IMR-90 (cell line): ENCODE results near the gene EIF2B1. TPM values are rescaled to one million over a fixed set of nuclear protein-coding genes. Genes with fewer than 3 reads are reported as not detected.

Experiments used
- ATAC-seq: fragments of 200-7000 bp; cut with Tn5 transposase; 2 replicates; pipeline ENCODE4 v1.9.1; 2020; ENCODE audit warnings: low read depth, mild to moderate bottlenecking, moderate library complexity
- BruUV-seq: library from RNA; stranded (reverse); fragments of 400-500 nt; replicated peaks from 2 replicates; lab custom pipeline; 2021; lab: Mats Ljungman, UMichigan
- CTCF ChIA-PET: fragments of 300-600 bp; formaldehyde crosslinking; extraction: SDS; loops from one replicate; lab custom pipeline; 2021; ENCODE audit warnings: antibody characterized with exemption; lab: Yijun Ruan, JAX
- POLR2A ChIA-PET: fragments of 300-600 bp; sonication (Branson Sonifier 250); formaldehyde crosslinking; loops from one replicate; lab custom pipeline; 2022; ENCODE audit warnings: antibody characterized with exemption; ENCODE audit not compliant: unreplicated experiment; lab: Charles Lee
- DNase-seq: peaks from one replicate; pipeline ENCODE4 v3.0.0; 2013
- H2AFZ ChIP-seq: replicated peaks from 2 replicates; pipeline ENCODE3; 2013; ENCODE audit warnings: low read length, mild to moderate bottlenecking; ENCODE audit not compliant: poor library complexity
- H2AK5ac ChIP-seq: 2 replicates; pipeline ENCODE4 v1.6.1; 2013; ENCODE audit warnings: low read depth, low read length, inconsistent platforms
- H2AK9ac ChIP-seq: replicated peaks from 2 replicates; pipeline ENCODE3; 2013; ENCODE audit warnings: mild to moderate bottlenecking, low read depth, low read length, moderate library complexity; ENCODE audit not compliant: poor library complexity
- H2BK120ac ChIP-seq: 2 replicates; pipeline ENCODE4 v1.6.1; 2013; ENCODE audit warnings: low read depth, low read length, inconsistent platforms
- H2BK15ac ChIP-seq: 3 replicates; pipeline ENCODE4 v1.6.1; 2013; ENCODE audit warnings: low read depth, low read length, inconsistent platforms
- H2BK20ac ChIP-seq: 2 replicates; pipeline ENCODE4 v1.6.1; 2013; ENCODE audit warnings: low read depth, mild to moderate bottlenecking, inconsistent platforms, low read length, moderate library complexity
- H2BK5ac ChIP-seq: 2 replicates; pipeline ENCODE4 v1.6.1; 2013; ENCODE audit warnings: mild to moderate bottlenecking, low read depth, low read length, inconsistent platforms; ENCODE audit not compliant: poor library complexity, severe bottlenecking
- H3K14ac ChIP-seq: replicated peaks from 2 replicates; pipeline ENCODE4 v1.6.1; 2013; ENCODE audit warnings: low read depth, low read length, inconsistent platforms
- H3K18ac ChIP-seq: 2 replicates; pipeline ENCODE4 v1.6.1; 2013; ENCODE audit warnings: low read depth, low read length, control low read depth
- H3K23ac ChIP-seq: 2 replicates; pipeline ENCODE4 v1.6.1; 2013; ENCODE audit warnings: low read depth, low read length, inconsistent platforms
- H3K27ac ChIP-seq: 2 replicates; pipeline ENCODE4 v1.5.1; 2013; ENCODE audit warnings: mild to moderate bottlenecking, control low read depth, low read length; ENCODE audit not compliant: insufficient read depth
- H3K27me3 ChIP-seq: 2 replicates; pipeline ENCODE4 v1.6.1; 2013; ENCODE audit warnings: low read length; ENCODE audit not compliant: control insufficient read depth, insufficient read depth
- H3K36me3 ChIP-seq: 2 replicates; pipeline ENCODE4 v1.6.1; 2013; ENCODE audit warnings: low read length, mixed read lengths; ENCODE audit not compliant: control insufficient read depth, insufficient read depth
- H3K4ac ChIP-seq: 2 replicates; pipeline ENCODE4 v1.6.1; 2013; ENCODE audit warnings: low read depth, low read length, inconsistent platforms
- H3K4me1 ChIP-seq: 2 replicates; pipeline ENCODE4 v1.6.1; 2013; ENCODE audit warnings: low read length, mixed read lengths; ENCODE audit not compliant: control insufficient read depth, insufficient read depth
- H3K4me2 ChIP-seq: 2 replicates; pipeline ENCODE4 v1.6.1; 2013; ENCODE audit warnings: low read depth, mild to moderate bottlenecking, control low read depth, low read length, moderate library complexity
- H3K4me3 ChIP-seq: 2 replicates; pipeline ENCODE4 v1.5.1; 2013; ENCODE audit warnings: low read depth, mild to moderate bottlenecking, control low read depth, low read length, moderate library complexity; ENCODE audit not compliant: insufficient read depth
- H3K56ac ChIP-seq: 2 replicates; pipeline ENCODE4 v1.6.1; 2013; ENCODE audit warnings: low read length, inconsistent platforms; ENCODE audit not compliant: insufficient read depth; ENCODE audit errors: extremely low read depth
- H3K79me1 ChIP-seq, 2 experiments: 2 replicates each; pipeline ENCODE4 v1.6.1; 2013; ENCODE audit warnings: low read length in 2 of 2, inconsistent platforms in 1 of 2, low read depth in 1 of 2
- H3K9ac ChIP-seq: 2 replicates; pipeline ENCODE4 v1.6.1; 2013; ENCODE audit warnings: low read depth, low read length, control low read depth
- H3K9me1 ChIP-seq: 2 replicates; pipeline ENCODE4 v1.6.1; 2013; ENCODE audit warnings: low read length, inconsistent platforms; ENCODE audit not compliant: insufficient read depth
- H3K9me3 ChIP-seq: 2 replicates; pipeline ENCODE4 v1.6.1; 2013; ENCODE audit warnings: low read length; ENCODE audit not compliant: control insufficient read depth, insufficient read depth
- H4K20me1 ChIP-seq: 2 replicates; pipeline ENCODE4 v1.6.1; 2013; ENCODE audit warnings: low read length, inconsistent platforms; ENCODE audit not compliant: insufficient read depth
- H4K5ac ChIP-seq: 2 replicates; pipeline ENCODE4 v1.6.1; 2013; ENCODE audit warnings: mild to moderate bottlenecking, low read depth, low read length, control low read depth
- H4K8ac ChIP-seq, 2 experiments: 2 replicates each; pipeline ENCODE4 v1.6.1; 2013; ENCODE audit warnings: low read depth in 2 of 2, low read length in 2 of 2, control low read depth in 1 of 2, inconsistent platforms in 1 of 2
- H4K91ac ChIP-seq: 2 replicates; pipeline ENCODE4 v1.6.1; 2013; ENCODE audit warnings: low read depth, low read length, inconsistent platforms; ENCODE audit not compliant: insufficient read depth
- CEBPB ChIP-seq: IDR thresholded peaks from 2 replicates; pipeline ENCODE4 v1.6.1; 2012; ENCODE audit warnings: low read depth, low read length, improper control_type of control experiment
- CTCF ChIP-seq: conservative IDR thresholded peaks from 2 replicates; pipeline ENCODE4 v1.5.1; 2012; ENCODE audit warnings: mild to moderate bottlenecking, low read depth, low read length, improper control_type of control experiment
- ELK1 ChIP-seq: fragments of 150-350 bp; IDR thresholded peaks from 2 replicates; pipeline ENCODE4 v1.6.1; 2016; ENCODE audit warnings: low read depth, mild to moderate bottlenecking, low read length, moderate library complexity, borderline replicate concordance
- MAZ ChIP-seq: IDR thresholded peaks from 2 replicates; pipeline ENCODE4 v1.6.1; 2012; ENCODE audit warnings: low read depth, mild to moderate bottlenecking, low read length, improper control_type of control experiment, moderate library complexity, borderline replicate concordance
- MXI1 ChIP-seq: IDR thresholded peaks from 2 replicates; pipeline ENCODE4 v1.6.1; 2012; ENCODE audit warnings: low read depth, mild to moderate bottlenecking, low read length, moderate library complexity, borderline replicate concordance
- POLR2A ChIP-seq: IDR thresholded peaks from 2 replicates; pipeline ENCODE4 v1.6.1; 2012; ENCODE audit warnings: mild to moderate bottlenecking, low read depth, low read length
- RAD21 ChIP-seq: IDR thresholded peaks from 2 replicates; pipeline ENCODE4 v1.6.1; 2012; ENCODE audit warnings: low read length, improper control_type of control experiment
- RCOR1 ChIP-seq: IDR thresholded peaks from 2 replicates; pipeline ENCODE4 v1.6.1; 2012; ENCODE audit warnings: mild to moderate bottlenecking, low read length, improper control_type of control experiment; ENCODE audit not compliant: insufficient replicate concordance
- RFX5 ChIP-seq: IDR thresholded peaks from 2 replicates; pipeline ENCODE4 v1.8.0; 2012; ENCODE audit warnings: low read depth, mild to moderate bottlenecking, low read length, moderate library complexity
- SMC3 ChIP-seq: fragments of 150-350 bp; IDR thresholded peaks from 2 replicates; pipeline ENCODE4 v1.6.1; 2016; ENCODE audit warnings: low read depth, mild to moderate bottlenecking, antibody characterized with exemption, low read length, moderate library complexity
- USF2 ChIP-seq: fragments of 150-350 bp; IDR thresholded peaks from 2 replicates; pipeline ENCODE4 v1.6.1; 2017; ENCODE audit warnings: mild to moderate bottlenecking, antibody characterized with exemption, low read length, low read depth
- WGBS, 2 experiments: methylation state at CpG; one replicate each; pipeline versions ENCODE4 v1.1.5 to v1.1.7; 2013; ENCODE audit warnings: missing lambda C conversion rate in 2 of 2; ENCODE audit not compliant: insufficient read length in 1 of 2; ENCODE audit errors: extremely low coverage in 2 of 2; 5-methylcytosine and 5-hydroxymethylcytosine counted together
- dilution Hi-C: fragments of 300-500 bp; cut with HindIII; formaldehyde crosslinking; loops from one replicate; pipeline ENCODE4 v1.14.3; 2018; ENCODE audit warnings: low sequenced_read_pairs; ENCODE audit not compliant: unreplicated experiment
- in situ Hi-C: fragments of 300-500 bp; cut with MboI; formaldehyde crosslinking; loops from 3 replicates; pipeline ENCODE4 v1.14.3; 2019; ENCODE audit warnings: low sequenced_read_pairs, inconsistent platforms, mixed read lengths
- intact Hi-C: fragments of 100-400 bp; cut with micrococcal nuclease; formaldehyde crosslinking; loops from 2 replicates; pipeline ENCODE4 v1.10.0; 2022
- polyA plus RNA-seq, 3 experiments: library from polyadenylated mRNA; depleted of rRNA; stranded (reverse); fragments of >200 nt; gene quantifications; 2 replicates each; pipeline ENCODE4 v1.2.3, GENCODE V29; 2012; ENCODE audit warnings: low replicate concordance in 1 of 3
- total RNA-seq: library from RNA; depleted of rRNA; stranded (reverse); fragments of >200 nt; gene quantifications from 2 replicates; pipeline ENCODE4 v1.2.3, GENCODE V29; 2012

Gene EIF2B1
- total and polyA plus RNA-seq, 2 of the 4 experiments (the other 2 are of a cell fraction): 33.9 to 45.9 TPM

GRCh38 chr12:123655420-123655819 lies 21.9 kb upstream of the EIF2B1 start (continued):
- TF ChIP-seq ELK1 (no peak), RAD21 (no peak), RFX5 (no peak)

- Histone ChIP-seq H2AFZ (no peak overlapping the region), H3K56ac (no peak overlapping the region), H3K27me3 (no peaks in the 10 kb centered on the region), H2AK9ac (no peak overlapping the region), H3K4me3 (no peak overlapping the region), H3K9ac (no peak overlapping the region), H3K36me3 (peaks cover 32% of the 10 kb centered on the region), H3K14ac (no peak overlapping the region), H3K9me3 (no peaks in the 10 kb centered on the region), H4K91ac (no peak overlapping the region), H3K18ac (no peak overlapping the region), H4K5ac (no peak overlapping the region), H3K4me2 (no peak overlapping the region), H4K8ac (no peak overlapping the region), H2BK120ac (no peak overlapping the region), H2AK5ac (no peak overlapping the region), H3K79me1 (peaks cover 2 to 7% of the 10 kb centered on the region in 2 experiments; a peak in 2 of 4 replicates), H3K9me1 (no peaks in the 10 kb centered on the region), H2BK20ac (no peak overlapping the region), H3K4ac (no peak overlapping the region), H2BK15ac (no peak overlapping the region), H3K23ac (no peak overlapping the region), H3K27ac (no peak overlapping the region), H4K20me1 (no peaks in the 10 kb centered on the region; the same call in 1 of the 2 replicates), H2BK5ac (peak overlapping the region; percentile 66), H3K4me1 (no peaks in the 10 kb centered on the region)
- dilution Hi-C loops (no loop called here), intact Hi-C loops (no loop called here), in situ Hi-C loops (no loop called here)
- BruUV-seq: no TSS peak
- DNase-seq (no peak), ATAC-seq (no peak)
- CTCF ChIA-PET: no interaction called here
- POLR2A ChIA-PET: interaction anchor here (0.7 kb wide), 1 partner anchor 1114 kb away, joined by 5 read pairs; no protein-coding TSS in a partner anchor
- 89 to 100% methylated on average over 2 of the region's 4 CpGs for WGBS, 2 experiments
- TF ChIP-seq MAZ: no peak
- TF ChIP-seq CTCF: no peak
- no peak for TF ChIP-seq CEBPB
- TF ChIP-seq MXI1: no peak
- TF ChIP-seq ELK1: no peak
- no peak for TF ChIP-seq USF2
- TF ChIP-seq RCOR1: no peak
- no peak for TF ChIP-seq POLR2A
- TF ChIP-seq SMC3: no peak
Observed at GRCh38 chr12:123654129-123654701, 20.7 kb upstream of the EIF2B1 start.
